Tibial artery (tissue), 4 donors: ENCODE measurements around the gene SLC1A7.

Source experiments
- DNase-seq, 2 donors: peaks; one replicate each; pipeline ENCODE4 v3.0.0-alpha.2; 2019
- H3K27ac ChIP-seq, 2 donors: fragments of 200-600 bp; sonication (generic) in 1 of 2; 1 replicate in 1 of 2; 2 replicates in 1 of 2; pipeline ENCODE4 v1.5.1; 2018 to 2019; ENCODE audit warnings: mild to moderate bottlenecking in 1 of 2
- H3K27me3 ChIP-seq, 2 donors: fragments of 200-600 bp; sonication (generic) in 1 of 2; one replicate each; pipeline versions ENCODE4 v1.5.1 to v1.6.0; 2016 to 2019
- H3K36me3 ChIP-seq, 3 donors: fragments of 200-600 bp; sonication (generic) in 2 of 3; one replicate each; pipeline ENCODE4 v1.5.1; 2016 to 2019; ENCODE audit warnings: mild to moderate bottlenecking in 2 of 3
- H3K4me1 ChIP-seq, 4 donors: fragments of 200-600 bp; sonication (generic) in 2 of 4; 1 replicate in 3 of 4; 2 replicates in 1 of 4; pipeline ENCODE4 v1.5.1; 2016 to 2019
- H3K4me3 ChIP-seq, 2 donors: fragments of 200-600 bp; sonication (generic) in 1 of 2; 1 replicate in 1 of 2; 2 replicates in 1 of 2; pipeline ENCODE4 v1.5.1; 2018 to 2019; ENCODE audit warnings: mild to moderate bottlenecking in 2 of 2
- H3K9me3 ChIP-seq, 3 donors: fragments of 200-600 bp; sonication (generic) in 1 of 3; one replicate each; pipeline ENCODE4 v1.5.1; 2016 to 2019
- intact Hi-C: fragments of 100-400 bp; cut with DNase I; formaldehyde crosslinking; loops from one replicate; pipeline ENCODE4 v1.15.0; 2023; ENCODE audit warnings: low total_unique reads
- TF ChIP-seq, protein P1 (sequence below), 2 experiments: fragments of 200-600 bp in 1 of 2; fragments of 450-650 bp in 1 of 2; IDR thresholded peaks; one replicate each; pipeline ENCODE4 v1.5.1; 2017 to 2019; ENCODE audit warnings: antibody characterized with exemption in 2 of 2, mild to moderate bottlenecking in 1 of 2, moderate library complexity in 1 of 2

Gene SLC1A7

GRCh38 chr1:53071915-53072314 lies 70.5 kb downstream of the SLC1A7 start:
- no peaks in the 10 kb centered on the region for H3K4me1 ChIP-seq
- no peak overlapping the region for H3K4me3 ChIP-seq
- TF ChIP-seq, protein P1, sequence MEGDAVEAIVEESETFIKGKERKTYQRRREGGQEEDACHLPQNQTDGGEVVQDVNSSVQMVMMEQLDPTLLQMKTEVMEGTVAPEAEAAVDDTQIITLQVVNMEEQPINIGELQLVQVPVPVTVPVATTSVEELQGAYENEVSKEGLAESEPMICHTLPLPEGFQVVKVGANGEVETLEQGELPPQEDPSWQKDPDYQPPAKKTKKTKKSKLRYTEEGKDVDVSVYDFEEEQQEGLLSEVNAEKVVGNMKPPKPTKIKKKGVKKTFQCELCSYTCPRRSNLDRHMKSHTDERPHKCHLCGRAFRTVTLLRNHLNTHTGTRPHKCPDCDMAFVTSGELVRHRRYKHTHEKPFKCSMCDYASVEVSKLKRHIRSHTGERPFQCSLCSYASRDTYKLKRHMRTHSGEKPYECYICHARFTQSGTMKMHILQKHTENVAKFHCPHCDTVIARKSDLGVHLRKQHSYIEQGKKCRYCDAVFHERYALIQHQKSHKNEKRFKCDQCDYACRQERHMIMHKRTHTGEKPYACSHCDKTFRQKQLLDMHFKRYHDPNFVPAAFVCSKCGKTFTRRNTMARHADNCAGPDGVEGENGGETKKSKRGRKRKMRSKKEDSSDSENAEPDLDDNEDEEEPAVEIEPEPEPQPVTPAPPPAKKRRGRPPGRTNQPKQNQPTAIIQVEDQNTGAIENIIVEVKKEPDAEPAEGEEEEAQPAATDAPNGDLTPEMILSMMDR (IDR thresholded peaks at IDR 0.05), result no peak
- no peaks in the 10 kb centered on the region for H3K27me3 ChIP-seq
- H3K27ac ChIP-seq, result no peak overlapping the region
- DNase-seq, result no peak
- H3K36me3 ChIP-seq, result peaks cover 0 to 21% (median 7%) of the 10 kb centered on the region in 3 donors
- intact Hi-C loops, result no loop called here
- H3K9me3 ChIP-seq, result no peaks in the 10 kb centered on the region

DNA sequence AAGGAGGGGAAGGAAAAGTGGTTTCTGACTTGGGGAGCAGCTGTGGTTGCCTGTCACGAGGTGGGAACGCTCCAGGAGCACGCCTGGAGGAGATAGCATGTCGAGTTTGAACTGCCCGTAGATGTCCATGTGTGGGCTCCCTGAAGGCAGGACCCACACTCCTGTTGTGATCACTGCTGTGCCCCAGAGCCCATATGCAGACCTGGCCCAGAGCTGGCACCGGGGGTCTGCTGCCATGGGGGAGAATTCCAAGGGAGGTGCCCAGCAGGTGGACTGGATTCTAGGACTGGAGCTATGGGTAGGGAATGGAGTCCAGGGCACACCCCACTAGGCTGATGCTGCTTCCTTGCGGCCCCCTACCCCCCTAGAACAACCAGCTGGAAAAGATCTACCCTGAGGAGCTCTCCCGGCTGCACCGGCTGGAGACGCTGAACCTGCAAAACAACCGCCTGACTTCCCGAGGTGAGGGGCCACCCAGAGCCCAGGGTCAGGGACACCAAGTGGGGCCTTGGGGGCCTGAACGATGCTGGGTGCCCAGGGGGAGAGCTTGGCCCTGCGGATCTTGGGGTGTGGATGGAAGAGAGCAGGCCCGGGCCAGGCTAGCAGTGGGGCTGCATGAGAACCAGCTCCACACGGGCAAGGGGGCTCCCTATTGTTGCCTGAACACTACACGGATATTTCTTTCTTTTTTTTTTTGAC lies 71.1 kb downstream of the SLC1A7 start:
- Histone ChIP-seq H3K9me3 (no peaks in the 10 kb centered on the region), H3K36me3 (peaks cover 0 to 18% (median 4%) of the 10 kb centered on the region in 3 donors), H3K27me3 (no peaks in the 10 kb centered on the region), H3K4me1 (no peaks in the 10 kb centered on the region), H3K27ac (no peak overlapping the region), H3K4me3 (no peak overlapping the region)
- peak in 1 of 2 donors; percentile 16 for DNase-seq
- TF ChIP-seq, protein P1 (IDR thresholded peaks at IDR 0.05), result no peak
- intact Hi-C loops, result no loop called here

GRCh38 chr1:53070621-53071020 lies 71.8 kb downstream of the SLC1A7 start:
- intact Hi-C loops, result no loop called here
- TF ChIP-seq, protein P1 (IDR thresholded peaks at IDR 0.05), result no peak
- Histone ChIP-seq H3K27ac (no peak overlapping the region), H3K9me3 (no peaks in the 10 kb centered on the region), H3K36me3 (peaks cover 0 to 18% (median 4%) of the 10 kb centered on the region in 3 donors), H3K4me3 (no peak overlapping the region), H3K4me1 (no peaks in the 10 kb centered on the region), H3K27me3 (no peaks in the 10 kb centered on the region)
- peak in 1 of 2 donors; percentile 18 for DNase-seq

- intact Hi-C loops, result no loop called here
- Histone ChIP-seq H3K9me3 (no peaks in the 10 kb centered on the region), H3K4me3 (no peak overlapping the region), H3K27ac (no peak overlapping the region), H3K27me3 (no peaks in the 10 kb centered on the region), H3K36me3 (peaks cover 0 to 18% (median 4%) of the 10 kb centered on the region in 3 donors), H3K4me1 (no peaks in the 10 kb centered on the region)
- TF ChIP-seq, protein P1 (IDR thresholded peaks at IDR 0.05), result no peak
- DNase-seq, result peak in 1 of 2 donors; percentile 17
These were observed 72.6 kb downstream of the SLC1A7 start for GRCh38 chr1:53069663-53070327.

DNA sequence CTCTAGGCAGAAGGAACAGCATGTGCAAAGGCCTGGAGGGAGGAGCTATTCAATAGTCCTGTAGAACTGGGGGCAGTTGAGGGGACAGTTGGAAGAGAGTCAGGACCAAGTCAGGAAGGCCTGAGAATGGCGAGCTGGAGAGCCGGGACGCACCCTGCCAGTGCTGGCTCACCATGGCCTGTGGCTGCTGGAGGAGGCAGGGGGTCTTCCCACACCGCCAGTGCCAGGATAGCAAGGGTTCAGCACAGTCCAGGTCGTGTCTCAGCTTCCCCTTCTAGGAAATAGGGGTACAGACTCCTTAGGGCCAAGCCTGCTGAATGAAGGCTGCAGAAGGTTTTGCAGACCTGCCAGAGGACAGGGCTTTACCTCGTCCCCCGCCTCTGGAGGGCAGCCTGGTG lies 73.2 kb downstream of the SLC1A7 start:
- intact Hi-C loops, result no loop called here
- H3K4me1 ChIP-seq, result no peaks in the 10 kb centered on the region

More for the DNA sequence above, 73.2 kb downstream of the SLC1A7 start:
- no peaks in the 10 kb centered on the region for H3K27me3 ChIP-seq
- H3K4me3 ChIP-seq, result no peak overlapping the region
- TF ChIP-seq, protein P1 (IDR thresholded peaks at IDR 0.05), result no peak
- H3K36me3 ChIP-seq, result peaks cover 0 to 18% (median 4%) of the 10 kb centered on the region in 3 donors
- H3K27ac ChIP-seq, result no peak overlapping the region
- H3K9me3 ChIP-seq, result no peaks in the 10 kb centered on the region
- peak in 1 of 2 donors; percentile 10 for DNase-seq
